Mesenchymal stem cell (in vitro differentiated cells and primary cell): Measurements from ENCODE around the gene PDE7B.

ENCODE experiments used
- DNase-seq: peaks from one replicate; pipeline ENCODE4 v3.0.0-alpha.2; 2013
- H2AFZ ChIP-seq: one replicate; pipeline ENCODE4 v1.6.1; 2013; ENCODE audit warnings: low read depth, mild to moderate bottlenecking, control low read depth, inconsistent platforms, low read length, moderate library complexity
- H2AK5ac ChIP-seq: 2 replicates; pipeline ENCODE4 v1.6.1; 2013; ENCODE audit warnings: low read length, moderate library complexity, mild to moderate bottlenecking, inconsistent platforms; ENCODE audit not compliant: severe bottlenecking
- H2BK120ac ChIP-seq: one replicate; pipeline ENCODE4 v1.6.1; 2013; ENCODE audit warnings: low read depth, mild to moderate bottlenecking, inconsistent platforms, low read length, moderate library complexity
- H2BK12ac ChIP-seq, 2 experiments: one replicate each; pipeline ENCODE4 v1.6.1; 2013; ENCODE audit warnings: inconsistent platforms in 2 of 2, low read length in 2 of 2, mild to moderate bottlenecking in 2 of 2, moderate library complexity in 2 of 2, control low read depth in 1 of 2
- H2BK15ac ChIP-seq: one replicate; pipeline ENCODE4 v1.6.1; 2013; ENCODE audit warnings: mild to moderate bottlenecking, low read depth, inconsistent platforms; ENCODE audit not compliant: poor library complexity, severe bottlenecking
- H2BK5ac ChIP-seq: 2 replicates; pipeline ENCODE4 v1.6.1; 2013; ENCODE audit warnings: low read depth, mild to moderate bottlenecking, low read length, control low read depth, inconsistent platforms; ENCODE audit not compliant: poor library complexity, severe bottlenecking
- H3K14ac ChIP-seq, 2 experiments: one replicate each; pipeline ENCODE4 v1.6.1; 2013; ENCODE audit warnings: inconsistent platforms in 2 of 2, low read length in 2 of 2, control low read depth in 1 of 2, mild to moderate bottlenecking in 1 of 2, moderate library complexity in 1 of 2
- H3K18ac ChIP-seq, 2 experiments: one replicate each; pipeline ENCODE4 v1.6.1; 2013; ENCODE audit warnings: inconsistent platforms in 2 of 2, low read length in 2 of 2, control low read depth in 1 of 2, low read depth in 1 of 2, mild to moderate bottlenecking in 1 of 2
- H3K23ac ChIP-seq, 2 experiments: one replicate each; pipeline ENCODE4 v1.6.1; 2013; ENCODE audit warnings: inconsistent platforms in 2 of 2, low read length in 2 of 2, mild to moderate bottlenecking in 2 of 2, moderate library complexity in 2 of 2, control low read depth in 1 of 2
- H3K27ac ChIP-seq: 2 replicates; pipeline ENCODE4 v1.5.1; 2013; ENCODE audit warnings: mild to moderate bottlenecking, moderate library complexity, low read length, control low read depth, inconsistent platforms; ENCODE audit not compliant: poor library complexity, severe bottlenecking
- H3K27me3 ChIP-seq, 2 experiments: 2 replicates each; pipeline versions ENCODE4 v1.6.1 to v1.7.0; 2013; ENCODE audit warnings: low read length in 2 of 2, mild to moderate bottlenecking in 2 of 2, moderate library complexity in 2 of 2, control low read depth in 1 of 2, inconsistent platforms in 1 of 2; ENCODE audit not compliant: control insufficient read depth in 1 of 2, insufficient read depth in 1 of 2
- H3K36me3 ChIP-seq, 2 experiments: 2 replicates each; pipeline versions ENCODE4 v1.6.1 to v1.7.0; 2013; ENCODE audit warnings: low read length in 2 of 2, control low read depth in 1 of 2, inconsistent platforms in 1 of 2, low read depth in 1 of 2, mild to moderate bottlenecking in 1 of 2; ENCODE audit not compliant: insufficient read depth in 2 of 2, control insufficient read depth in 1 of 2
- H3K4ac ChIP-seq, 2 experiments: one replicate each; pipeline ENCODE4 v1.6.1; 2013; ENCODE audit warnings: inconsistent platforms in 2 of 2, low read length in 2 of 2, mild to moderate bottlenecking in 2 of 2, moderate library complexity in 2 of 2, control low read depth in 1 of 2, low read depth in 1 of 2
- H3K4me1 ChIP-seq: 2 replicates; pipeline ENCODE4 v1.6.1; 2013; ENCODE audit warnings: low read depth, low read length, control low read depth; ENCODE audit not compliant: control insufficient read depth, insufficient read depth
- H3K4me2 ChIP-seq: 2 replicates; pipeline ENCODE4 v1.6.1; 2013; ENCODE audit warnings: low read length, mild to moderate bottlenecking, inconsistent platforms; ENCODE audit not compliant: poor library complexity, severe bottlenecking
- H3K4me3 ChIP-seq, 2 experiments: 2 replicates each; pipeline versions ENCODE4 v1.5.1 to v1.7.0; 2013; ENCODE audit warnings: low read length in 2 of 2, mild to moderate bottlenecking in 2 of 2, control low read depth in 1 of 2, low read depth in 1 of 2; ENCODE audit not compliant: insufficient read depth in 1 of 2
- H3K79me1 ChIP-seq: replicated peaks from 2 replicates; pipeline ENCODE4 v1.6.1; 2013; ENCODE audit warnings: mild to moderate bottlenecking, control low read depth, low read length, inconsistent platforms; ENCODE audit not compliant: poor library complexity, severe bottlenecking
- H3K9ac ChIP-seq: 2 replicates; pipeline ENCODE4 v1.7.0; 2013; ENCODE audit warnings: mild to moderate bottlenecking, low read length, moderate library complexity
- H3K9me3 ChIP-seq: 2 replicates; pipeline ENCODE4 v1.7.0; 2013; ENCODE audit warnings: mild to moderate bottlenecking, low read length; ENCODE audit not compliant: control insufficient read depth
- H4K8ac ChIP-seq: one replicate; pipeline ENCODE4 v1.6.1; 2013; ENCODE audit warnings: inconsistent platforms, mild to moderate bottlenecking, low read length, moderate library complexity
- H4K91ac ChIP-seq: one replicate; pipeline ENCODE4 v1.6.1; 2013; ENCODE audit warnings: mild to moderate bottlenecking, low read length, inconsistent platforms
- WGBS: methylation state at CpG from one replicate; pipeline ENCODE4 v1.1.7; 2013; ENCODE audit warnings: mixed read lengths; 5-methylcytosine and 5-hydroxymethylcytosine counted together

Gene PDE7B

GRCh38 chr6:136095986-136096385, 244.5 kb downstream of the PDE7B start:
- Histone ChIP-seq H3K9me3 (no peaks in the 10 kb centered on the region), H3K4me2 (no peak overlapping the region), H2BK120ac (peak overlapping the region; percentile 73), H3K4ac (no peak overlapping the region), H3K9ac (peak overlapping the region; percentile 47), H2BK5ac (no peak overlapping the region), H4K91ac (no peak overlapping the region), H2AK5ac (no peak overlapping the region), H3K18ac (peak overlapping the region in 1 of 2 experiments; percentile 52), H3K36me3 (peaks cover 0 to 21% of the 10 kb centered on the region in 2 experiments), H4K8ac (no peak overlapping the region), H2AFZ (no peak overlapping the region), H3K23ac (no peak overlapping the region), H3K79me1 (no peaks in the 10 kb centered on the region), H3K4me3 (peak overlapping the region in 1 of 2 experiments; percentile 3), H2BK15ac (no peak overlapping the region), H2BK12ac (peak overlapping the region in 1 of 2 experiments; percentile 84), H3K4me1 (no peaks in the 10 kb centered on the region), H3K14ac (no peak overlapping the region), H3K27ac (no peak overlapping the region), H3K27me3 (no peaks in the 10 kb centered on the region)
- DNase-seq = no peak
- 69% methylated on average over 3 of the region's 3 CpGs for WGBS

GRCh38 chr6:136102991-136103688, 251.6 kb downstream of the PDE7B start:
- Histone ChIP-seq H3K4me1 (no peaks in the 10 kb centered on the region), H3K23ac (no peak overlapping the region), H4K8ac (peak overlapping the region; percentile 52), H4K91ac (no peak overlapping the region), H3K36me3 (peaks cover 0 to 5% of the 10 kb centered on the region in 2 experiments), H3K79me1 (no peaks in the 10 kb centered on the region), H3K4ac (no peak overlapping the region), H3K14ac (no peak overlapping the region), H2AFZ (no peak overlapping the region), H3K27me3 (no peaks in the 10 kb centered on the region), H3K9ac (peak overlapping the region; percentile 51), H2BK12ac (peak overlapping the region; percentile 7 to 79), H3K9me3 (no peaks in the 10 kb centered on the region), H3K4me3 (peak overlapping the region in 1 of 2 experiments; percentile 39), H3K18ac (peak overlapping the region; percentile 66 to 67), H2BK5ac (no peak overlapping the region), H2BK120ac (peak overlapping the region; percentile 37), H2BK15ac (no peak overlapping the region), H2AK5ac (no peak overlapping the region), H3K27ac (peak overlapping the region; percentile 23), H3K4me2 (no peak overlapping the region)
- 47% methylated on average over 6 of the region's 7 CpGs for WGBS
- peak; percentile 88 for DNase-seq

- H2BK15ac ChIP-seq = no peak overlapping the region
- WGBS = 7% methylated on average over 6 of the region's 7 CpGs
- peak overlapping the region in 1 of 2 experiments; percentile 82 for H3K4ac ChIP-seq
- peak; percentile 89 for DNase-seq
- no peaks in the 10 kb centered on the region for H3K27me3 ChIP-seq
- H3K9me3 ChIP-seq = no peaks in the 10 kb centered on the region
- H3K36me3 ChIP-seq = peaks cover 0 to 12% of the 10 kb centered on the region in 2 experiments
- H2AK5ac ChIP-seq = no peak overlapping the region
- H3K14ac ChIP-seq = no peak overlapping the region
- H2AFZ ChIP-seq = no peak overlapping the region
- H2BK12ac ChIP-seq = peak overlapping the region; percentile 7 to 79
- no peak overlapping the region for H4K91ac ChIP-seq
- H2BK120ac ChIP-seq = peak overlapping the region; percentile 37
- no peaks in the 10 kb centered on the region for H3K4me1 ChIP-seq
- no peak overlapping the region for H3K4me2 ChIP-seq
- peak overlapping the region; percentile 51 for H3K9ac ChIP-seq
- H4K8ac ChIP-seq = no peak overlapping the region
- H3K18ac ChIP-seq = peak overlapping the region; percentile 44 to 66
- no peak overlapping the region for H3K23ac ChIP-seq
- H3K27ac ChIP-seq = no peak overlapping the region
- no peaks in the 10 kb centered on the region for H3K79me1 ChIP-seq
- no peak overlapping the region for H2BK5ac ChIP-seq
- peak overlapping the region in 1 of 2 experiments; percentile 39 for H3K4me3 ChIP-seq
Measured at GRCh38 chr6:136103763-136104311, 252.3 kb downstream of the PDE7B start.

- H3K23ac ChIP-seq = no peak overlapping the region
- no peak overlapping the region for H2BK15ac ChIP-seq
- H3K4ac ChIP-seq = no peak overlapping the region
- no peak overlapping the region for H3K14ac ChIP-seq
- H3K4me2 ChIP-seq = no peak overlapping the region
- H4K91ac ChIP-seq = no peak overlapping the region
- H3K27me3 ChIP-seq = no peaks in the 10 kb centered on the region
- 100% methylated on average over 1 of the region's 2 CpGs for WGBS
- no peak overlapping the region for H2AK5ac ChIP-seq
- no peak overlapping the region for H4K8ac ChIP-seq
- H3K36me3 ChIP-seq = peaks cover 0 to 19% of the 10 kb centered on the region in 2 experiments
- peak overlapping the region; percentile 51 for H3K9ac ChIP-seq
- no peaks in the 10 kb centered on the region for H3K79me1 ChIP-seq
- no peak overlapping the region for H3K4me3 ChIP-seq
- H2BK120ac ChIP-seq = no peak overlapping the region
- H3K4me1 ChIP-seq = no peaks in the 10 kb centered on the region
- no peak overlapping the region for H2AFZ ChIP-seq
- DNase-seq = peak; percentile 7
- H3K27ac ChIP-seq = no peak overlapping the region
- H3K18ac ChIP-seq = no peak overlapping the region
- no peak overlapping the region for H2BK12ac ChIP-seq
- no peak overlapping the region for H2BK5ac ChIP-seq
- no peaks in the 10 kb centered on the region for H3K9me3 ChIP-seq
Measured at GRCh38 chr6:136104556-136104955, 253.1 kb downstream of the PDE7B start.
